HCT116 (cell line): Measurements from ENCODE around the gene COPZ1. TPM values are rescaled to one million over a fixed set of nuclear protein-coding genes. Genes with fewer than 3 reads are reported as not detected.

Source experiments
- ATAC-seq: fragments of 200-7000 bp; cut with Tn5 transposase; 2 replicates; pipeline ENCODE4 v1.9.1; 2020; ENCODE audit warnings: mild to moderate bottlenecking, moderate library complexity
- Bru-seq: library from RNA; stranded (reverse); fragments of 400-500 nt; gene quantifications from one replicate; lab custom pipeline; 2021; lab: Mats Ljungman, UMichigan
- BruChase-seq, 2 experiments: library from RNA; stranded (reverse); fragments of 400-500 nt; gene quantifications; one replicate each; lab custom pipeline; 2021; lab: Mats Ljungman, UMichigan
- BruUV-seq: library from RNA; stranded (reverse); fragments of 400-500 nt; replicated peaks from 2 replicates; lab custom pipeline; 2021; lab: Mats Ljungman, UMichigan
- CTCF ChIA-PET: fragments of 300-600 bp; sonication (Branson Sonifier 250); formaldehyde crosslinking; loops from one replicate; lab custom pipeline; 2021; ENCODE audit warnings: antibody characterized with exemption; lab: Charles Lee
- POLR2A ChIA-PET: fragments of 300-600, 350-600 bp; sonication (Branson Sonifier 250); formaldehyde crosslinking; loops from one replicate; lab custom pipeline; 2021; ENCODE audit warnings: antibody characterized with exemption; lab: Charles Lee
- RAD21 ChIA-PET, 2 experiments: fragments of 300-600 bp; sonication (Branson Sonifier 250); formaldehyde crosslinking; loops; one replicate each; lab custom pipeline; 2023; ENCODE audit warnings: low total read pairs in 2 of 2; ENCODE audit not compliant: uncharacterized antibody in 2 of 2, unreplicated experiment in 2 of 2, low non-redundant PET in 1 of 2; lab: Charles Lee
- DNase-seq: peaks from one replicate; pipeline ENCODE4 v3.0.0-alpha.2; 2010; ENCODE audit warnings: low read depth, low spot score
- H2AFZ ChIP-seq: fragments of 200-600 bp; shearing (Covaris generic), sonication (generic); 2 replicates; pipeline ENCODE4 v1.6.1; 2017; ENCODE audit warnings: low read depth, mixed run types, mixed read lengths, antibody characterized with exemption, low read length; ENCODE audit not compliant: poor library complexity, severe bottlenecking
- H3K27ac ChIP-seq: 2 replicates; pipeline ENCODE4 v1.5.1; 2012; ENCODE audit warnings: low read depth, low read length
- H3K27me3 ChIP-seq: fragments of 200-600 bp; sonication (generic); 2 replicates; pipeline ENCODE4 v1.6.1; 2016; ENCODE audit warnings: mixed run types, low read length, mixed read lengths; ENCODE audit not compliant: insufficient read depth
- H3K36me3 ChIP-seq, 2 experiments: fragments of 200-500 bp in 1 of 2; fragments of 200-600 bp in 1 of 2; sonication (Bioruptor generic) in 1 of 2; sonication (generic) in 1 of 2; 2 replicates each; pipeline versions ENCODE4 v1.5.1 to v1.6.1; 2014 to 2016; ENCODE audit warnings: low read length in 2 of 2, inconsistent platforms in 1 of 2, mixed read lengths in 1 of 2, mixed run types in 1 of 2; ENCODE audit not compliant: insufficient read depth in 2 of 2, control insufficient read depth in 1 of 2
- H3K4me1 ChIP-seq, 2 experiments: fragments of 200-600 bp in 1 of 2; sonication (generic) in 1 of 2; 2 replicates each; pipeline versions ENCODE4 v1.5.1 to v1.6.1; 2012 to 2017; ENCODE audit warnings: low read length in 2 of 2, inconsistent platforms in 1 of 2, mild to moderate bottlenecking in 1 of 2, mixed read lengths in 1 of 2, mixed run types in 1 of 2, moderate library complexity in 1 of 2; ENCODE audit not compliant: insufficient read depth in 2 of 2, control insufficient read depth in 1 of 2
- H3K4me2 ChIP-seq: fragments of 200-600 bp; sonication (generic); 2 replicates; pipeline ENCODE4 v1.6.1; 2017; ENCODE audit warnings: mixed run types, low read length, mixed read lengths
- H3K4me3 ChIP-seq, 2 experiments: fragments of 200-600 bp in 1 of 2; sonication (generic) in 1 of 2; replicated peaks in 1 of 2; 2 replicates each; pipeline ENCODE4 v1.5.1; 2011 to 2016; ENCODE audit warnings: low read length in 2 of 2, control low read depth in 1 of 2, low read depth in 1 of 2, mild to moderate bottlenecking in 1 of 2, mixed read lengths in 1 of 2, mixed run types in 1 of 2
- H3K79me2 ChIP-seq: fragments of 200-600 bp; sonication (generic); 2 replicates; pipeline ENCODE4 v1.6.1; 2017; ENCODE audit warnings: mild to moderate bottlenecking, mixed run types, low read length, moderate library complexity, mixed read lengths; ENCODE audit not compliant: insufficient read depth
- H3K9ac ChIP-seq: fragments of 200-600 bp; sonication (generic); 2 replicates; pipeline ENCODE4 v1.6.1; 2016; ENCODE audit warnings: low read length, mixed read lengths
- H3K9me2 ChIP-seq: fragments of 200-600 bp; sonication (generic), shearing (Covaris generic); 2 replicates; pipeline ENCODE4 v1.6.1; 2017; ENCODE audit warnings: mixed run types, mild to moderate bottlenecking, moderate library complexity; ENCODE audit not compliant: insufficient read depth
- H3K9me3 ChIP-seq, 2 experiments: fragments of 200-500 bp in 1 of 2; fragments of 200-600 bp in 1 of 2; sonication (Bioruptor generic) in 1 of 2; sonication (generic) in 1 of 2; 2 replicates each; pipeline ENCODE4 v1.6.1; 2014 to 2017; ENCODE audit warnings: low read length in 2 of 2, mixed read lengths in 2 of 2, inconsistent platforms in 1 of 2, low read depth in 1 of 2, mild to moderate bottlenecking in 1 of 2, mixed run types in 1 of 2, moderate library complexity in 1 of 2; ENCODE audit not compliant: control insufficient read depth in 1 of 2, insufficient read depth in 1 of 2
- H4K20me1 ChIP-seq: fragments of 200-600 bp; sonication (generic), shearing (Covaris generic); 2 replicates; pipeline ENCODE4 v1.6.1; 2017; ENCODE audit warnings: mixed run types, mild to moderate bottlenecking, moderate library complexity; ENCODE audit not compliant: insufficient read depth
- CTCF ChIP-seq, 3 experiments: fragments of 200-600 bp in 1 of 3; sonication (generic) in 1 of 3; IDR thresholded peaks in 2 of 3; conservative IDR thresholded peaks in 1 of 3; 2 replicates each; pipeline ENCODE4 v1.5.1; 2012 to 2017; ENCODE audit warnings: low read depth in 2 of 3, low read length in 2 of 3, antibody characterized with exemption in 1 of 3, borderline replicate concordance in 1 of 3, control low read depth in 1 of 3, mild to moderate bottlenecking in 1 of 3, mixed read lengths in 1 of 3, mixed run types in 1 of 3, moderate library complexity in 1 of 3; ENCODE audit not compliant: insufficient read depth in 1 of 3
- JUND ChIP-seq: IDR thresholded peaks from 2 replicates; pipeline ENCODE4 v1.6.1; 2012
- MAX ChIP-seq: IDR thresholded peaks from 2 replicates; pipeline ENCODE4 v1.6.1; 2012
- POLR2A ChIP-seq: IDR thresholded peaks from 2 replicates; pipeline ENCODE4 v1.7.0; 2011; ENCODE audit warnings: borderline replicate concordance; ENCODE audit not compliant: insufficient read depth, insufficient read length; ENCODE audit errors: extremely low read depth
- POLR2AphosphoS5 ChIP-seq: IDR thresholded peaks from 2 replicates; pipeline ENCODE4 v1.6.1; 2011; ENCODE audit warnings: mild to moderate bottlenecking, low read depth, low read length, moderate library complexity
- RAD21 ChIP-seq: IDR thresholded peaks from 2 replicates; pipeline ENCODE4 v1.6.1; 2012; ENCODE audit warnings: low read depth, mild to moderate bottlenecking
- REST ChIP-seq: IDR thresholded peaks from 2 replicates; pipeline ENCODE4 v1.6.1; 2012; ENCODE audit warnings: low read depth
- SP1 ChIP-seq: IDR thresholded peaks from 2 replicates; pipeline ENCODE4 v1.6.1; 2012; ENCODE audit warnings: low read depth
- YY1 ChIP-seq: IDR thresholded peaks from 2 replicates; pipeline ENCODE4 v1.6.1; 2011; ENCODE audit warnings: low read length, low read depth, moderate library complexity, mild to moderate bottlenecking; ENCODE audit not compliant: insufficient replicate concordance; ENCODE audit errors: extremely low read depth
- ZFX ChIP-seq: fragments of 450-650 bp; IDR thresholded peaks from 2 replicates; pipeline ENCODE4 v1.6.1; 2017
- ZNF274 ChIP-seq: fragments of 200-500 bp; sonication (Bioruptor generic); IDR thresholded peaks from 2 replicates; pipeline ENCODE4 v1.6.1; 2014; ENCODE audit warnings: mild to moderate bottlenecking, low read depth, low read length, inconsistent platforms
- intact Hi-C: fragments of 100-400 bp; cut with micrococcal nuclease; formaldehyde crosslinking; loops from 2 replicates; pipeline ENCODE4 v1.10.0; 2022
- long read RNA-seq: library from polyadenylated mRNA; unstranded; transcript quantifications from one replicate; pipeline ENCODE4 v2.0.0, GENCODE V29; 2021; ENCODE audit not compliant: unreplicated experiment
- polyA plus RNA-seq: library from polyadenylated mRNA; unstranded; fragments of >200 nt; gene quantifications from 2 replicates; pipeline ENCODE4 v1.2.1, GENCODE V29; 2012; ENCODE audit warnings: missing spikeins
- total RNA-seq: library from RNA; stranded (reverse); gene quantifications from one replicate; pipeline ENCODE4 v1.2.1, GENCODE V29; 2021; ENCODE audit not compliant: unreplicated experiment

The COPZ1 gene
- total RNA-seq (191 TPM), Bru-seq, nascent RNA (percentile 93 among the genes with signal in this experiment), BruChase-seq, experiment 1, labeled RNA remaining after a 6-hour chase (percentile 99 among the genes with signal in this experiment), BruChase-seq, experiment 2, labeled RNA remaining after a 2-hour chase (percentile 97 among the genes with signal in this experiment)
- polyA plus RNA-seq = 169 and 175 TPM in 2 replicates
- long read RNA-seq, transcript COPZ1-201 (9 exons, 1,897 nt) = major isoform, 61 of 236 reads
- long read RNA-seq, partial matches to known transcripts = 13 of 236 reads
- long read RNA-seq, other reads (novel, unspliced or antisense) = 159 of 236 reads

- TF ChIP-seq MAX = peak; percentile 5; the same call in 1 of the 2 replicates
- TF ChIP-seq RAD21 = peak; percentile 90
- peak; percentile 79 to 85 (median 79) for TF ChIP-seq CTCF (IDR thresholded peaks at IDR 0.05 in 2 of 3, conservative IDR thresholded peaks at IDR 0.05 in 1 of 3; ENCODE audit: borderline replicate concordance in 1 of 3, insufficient read depth in 1 of 3, low read depth in 2 of 3, low read length in 2 of 3)
- no peak for TF ChIP-seq REST
- TF ChIP-seq POLR2AphosphoS5 = peak; percentile 86
- TF ChIP-seq ZFX = peak; percentile 99
- TF ChIP-seq POLR2A = peak; percentile 63
- peak; percentile 93 for TF ChIP-seq YY1
- no peak for TF ChIP-seq JUND
- TF ChIP-seq SP1 = peak; percentile 99
- TF ChIP-seq ZNF274 = no peak
- Histone ChIP-seq H2AFZ (peak within 1 kb of the TSS; percentile 98), H3K9me3 (no peaks in the 10 kb centered on the region), H3K4me1 (peaks cover 35 to 43% of the 10 kb centered on the region in 2 experiments), H3K79me2 (peaks cover 44% of the 10 kb centered on the region), H4K20me1 (no peaks in the 10 kb centered on the region), H3K4me3 (peak within 1 kb of the TSS; percentile 98), H3K4me2 (peak within 1 kb of the TSS; percentile 94), H3K9me2 (no peaks in the 10 kb centered on the region), H3K36me3 (peaks cover 3% of the 10 kb centered on the region in 2 experiments; a peak in 2 of 4 replicates), H3K27me3 (no peaks in the 10 kb centered on the region), H3K27ac (peak within 1 kb of the TSS; percentile 90), H3K9ac (peak within 1 kb of the TSS; percentile 100)
- DNase-seq = peak; percentile 99
- intact Hi-C loops = loop anchor here (1.0 to 5.0 kb wide), 4 partner anchors 14 to 45 kb away; partner anchors contain the start of genes CBX5, GPR84 and HNRNPA1
- RAD21 ChIA-PET = interaction anchor here (0.6 to 1.3 kb wide), 8 partner anchors 31 to 105 kb away, joined by 3 to 9 read pairs (median 4); no protein-coding TSS in a partner anchor
- peak; percentile 86 for ATAC-seq
- no TSS peak for BruUV-seq
- POLR2A ChIA-PET = interaction anchor here (0.6 to 5.9 kb wide), 24 partner anchors 11 to 325 kb away, joined by 3 to 73 read pairs (median 4); partner anchors contain the start of genes CBX5, HNRNPA1, HOXC9 and NFE2
- CTCF ChIA-PET = interaction anchor here (0.6 to 5.5 kb wide), 37 partner anchors 9 to 337 kb away, joined by 3 to 63 read pairs (median 4); partner anchors contain the start of genes CBX5, HNRNPA1 and NFE2
Measured at GRCh38 chr12:54324617-54325441, at the start of gene COPZ1. Gene COPZ1 (plus strand): TSS chr12:54325131. CDS start chr12:54325164, 33 bp downstream.
